ENCODE results near the gene CACNA2D2. TPM values are rescaled to one million over a fixed set of nuclear protein-coding genes. Genes with fewer than 3 reads are reported as not detected.

The CACNA2D2 gene
- total and polyA plus RNA-seq, 2 of the 4 experiments (the other 2 are of a cell fraction), result 0.15 TPM; not detected in 1

DNA sequence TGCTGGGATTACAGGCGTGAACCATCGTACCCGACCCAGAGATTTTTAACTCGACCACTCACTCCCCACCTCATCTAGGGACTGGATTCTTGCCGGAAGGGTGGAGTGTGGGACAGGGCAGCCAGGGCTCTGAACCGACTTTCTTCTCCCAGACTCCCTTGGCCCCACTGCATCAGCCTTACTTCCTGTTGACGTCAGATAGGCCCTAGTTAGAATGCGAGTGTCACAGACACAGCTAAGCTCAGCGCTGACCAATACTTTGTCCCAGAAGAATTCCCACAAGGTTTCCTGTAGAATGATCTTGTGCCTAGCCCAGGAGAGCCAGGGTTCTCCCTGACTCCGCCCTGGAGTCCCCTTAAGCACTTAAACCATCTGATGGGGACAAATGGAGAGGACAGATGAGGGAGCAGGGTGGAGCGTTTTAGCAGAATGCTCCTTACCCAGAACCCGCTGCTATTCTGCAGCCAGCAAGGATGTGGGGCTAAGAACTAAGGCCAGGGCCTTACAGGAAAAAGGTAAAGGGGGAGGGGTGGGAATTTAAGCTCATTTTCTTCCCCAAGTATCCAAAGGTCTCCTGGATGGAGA, 169.6 kb downstream of the CACNA2D2 start:
- no peak for TF ChIP-seq BHLHE40 (IDR thresholded peaks at IDR 0.05; ENCODE audit: low read depth, low read length)
- no peak for TF ChIP-seq CHD1 (IDR thresholded peaks at IDR 0.05; ENCODE audit: low read depth, low read length)
- no peak for TF ChIP-seq MXI1 (IDR thresholded peaks at IDR 0.05; ENCODE audit: borderline replicate concordance, low read depth, low read length)
- TF ChIP-seq MAFK (IDR thresholded peaks at IDR 0.05; ENCODE audit: low read depth, low read length), result no peak
- TF ChIP-seq POLR2A (IDR thresholded peaks at IDR 0.05; ENCODE audit: low read depth, low read length), result peak; percentile 57
- H3K27ac ChIP-seq (ENCODE audit: insufficient read depth, low read length), result peak overlapping the region; percentile 14; the same call in 1 of the 2 replicates
- ATAC-seq (ENCODE audit: low read depth), result no peak

More for the DNA sequence above, 169.6 kb downstream of the CACNA2D2 start:
- Histone ChIP-seq H2AK5ac (ENCODE audit: low read depth, low read length) (peak overlapping the region; percentile 5; the same call in 1 of the 2 replicates), H3K36me3 (ENCODE audit: control insufficient read depth, insufficient read depth, low read length) (peaks cover 32% of the 10 kb centered on the region), H3K9ac (ENCODE audit: low read depth, low read length) (peak overlapping the region; percentile 17; the same call in 1 of the 2 replicates), H3K4me1 (ENCODE audit: control insufficient read depth, insufficient read depth, low read length) (peaks cover 19% of the 10 kb centered on the region), H4K91ac (ENCODE audit: insufficient read depth, low read depth, low read length) (no peak overlapping the region), H2AFZ (replicated peaks; ENCODE audit: low read length, poor library complexity) (no peak overlapping the region), H2BK20ac (ENCODE audit: low read depth, low read length) (no peak overlapping the region), H4K20me1 (ENCODE audit: insufficient read depth, low read length) (peaks cover 51% of the 10 kb centered on the region), H3K9me3 (ENCODE audit: control insufficient read depth, insufficient read depth, low read length) (no peaks in the 10 kb centered on the region), H2AK9ac (replicated peaks; ENCODE audit: low read depth, low read length, poor library complexity) (peak overlapping the region; percentile 63), H3K18ac (ENCODE audit: low read depth, low read length) (no peak overlapping the region), H3K27me3 (ENCODE audit: control insufficient read depth, insufficient read depth, low read length) (no peaks in the 10 kb centered on the region), H3K4me2 (ENCODE audit: low read depth, low read length) (peak overlapping the region; percentile 48; the same call in 1 of the 2 replicates), H3K79me1 (ENCODE audit: low read depth in 1 of 2, low read length in 2 of 2) (peaks cover 39 to 62% of the 10 kb centered on the region in 2 experiments), H2BK120ac (ENCODE audit: low read depth, low read length) (no peak overlapping the region), H3K4ac (ENCODE audit: low read depth, low read length) (peak overlapping the region; percentile 1), H3K23ac (ENCODE audit: low read depth, low read length) (no peak overlapping the region), H3K14ac (replicated peaks; ENCODE audit: low read depth, low read length) (no peak overlapping the region), H4K5ac (ENCODE audit: low read depth, low read length) (no peak overlapping the region), H4K8ac (ENCODE audit: low read depth in 2 of 2, low read length in 2 of 2) (peak overlapping the region in 1 of 2 experiments; percentile 74; a peak in 1 of 4 replicates), H2BK5ac (ENCODE audit: low read depth, low read length, poor library complexity, severe bottlenecking) (no peak overlapping the region), H3K56ac (ENCODE audit: extremely low read depth, insufficient read depth, low read length) (no peak overlapping the region), H2BK15ac (ENCODE audit: low read depth, low read length) (no peak overlapping the region), H3K4me3 (ENCODE audit: insufficient read depth, low read depth, low read length) (no peak overlapping the region), H3K9me1 (ENCODE audit: insufficient read depth, low read length) (peaks cover 21% of the 10 kb centered on the region)
- ChIA-PET POLR2A (ENCODE audit: unreplicated experiment) (interaction anchor here (0.6 kb wide), 1 partner anchor 1214 kb away, joined by 16 read pairs; no protein-coding TSS in a partner anchor), CTCF (interaction anchor here (0.7 to 1.0 kb wide), 3 partner anchors 10 to 81 kb away, joined by 3 read pairs; no protein-coding TSS in a partner anchor)
- no TSS peak for BruUV-seq (replicated peaks)
- WGBS, 2 experiments (ENCODE audit: extremely low coverage in 2 of 2, insufficient read length in 1 of 2), result 80% methylated on average over 1 of the region's 12 CpGs; no CpG with 5 or more reads in 1 of the 2 experiments
- intact Hi-C loops (cut with micrococcal nuclease) (no loop called here), in situ Hi-C loops (cut with MboI; ENCODE audit: low sequenced_read_pairs) (loop anchor here (25.0 kb wide), 3 partner anchors 1053 to 1828 kb away; partner anchors contain the start of genes ABHD14B, GPR62, MANF and PCBP4), dilution Hi-C loops (cut with HindIII; ENCODE audit: low sequenced_read_pairs, unreplicated experiment) (no loop called here)
- DNase-seq, result peak; percentile 86
